Measurements from ENCODE around the gene TMEM247.

- TF ChIP-seq CTCF (IDR thresholded peaks at IDR 0.05; ENCODE audit: borderline replicate concordance, extremely low read depth, low read length, poor library complexity, severe bottlenecking): no peak
- no peak for TF ChIP-seq EZH2 (IDR thresholded peaks at IDR 0.05; ENCODE audit: borderline replicate concordance, low read depth, low read length, severe bottlenecking)
Observed at GRCh38 chr2:46431481-46432235, 47.7 kb upstream of the TMEM247 start.
